Measurements from ENCODE around the gene MCHR1. TPM values are rescaled to one million over a fixed set of nuclear protein-coding genes. Genes with fewer than 3 reads are reported as not detected.

The MCHR1 gene
- 1.4 TPM for polyA plus RNA-seq (2013, experiment 1 of 2)
- 1.2 TPM for polyA plus RNA-seq (2013, experiment 2 of 2)

- Histone ChIP-seq H3K4ac (ENCODE audit: low read depth, low read length) (no peak within 1 kb of the TSS), H3K18ac (ENCODE audit: low read length) (peak within 1 kb of the TSS; percentile 7), H2BK15ac (replicated peaks; ENCODE audit: low read depth) (no peak within 1 kb of the TSS), H3K4me1 (ENCODE audit: control insufficient read depth, low read depth, low read length) (peaks cover 6% of the 10 kb centered on the region), H3K79me2 (ENCODE audit: control insufficient read depth, insufficient read depth, low read length) (no peaks in the 10 kb centered on the region), H3K23ac (ENCODE audit: low read length) (peak within 1 kb of the TSS; percentile 48), H2BK120ac (ENCODE audit: low read depth, low read length) (no peak within 1 kb of the TSS), H4K8ac (ENCODE audit: low read depth, low read length) (no peak within 1 kb of the TSS), H3K36me3 (ENCODE audit: control insufficient read depth, insufficient read depth, low read length) (no peaks in the 10 kb centered on the region), H3K4me2 (ENCODE audit: low read length) (no peak within 1 kb of the TSS), H3K56ac (ENCODE audit: low read length) (peak within 1 kb of the TSS; percentile 58), H3K9ac (ENCODE audit: low read length) (peak within 1 kb of the TSS; percentile 30), H3K4me3 (ENCODE audit: low read length) (no peak within 1 kb of the TSS), H4K5ac (ENCODE audit: low read length) (no peak within 1 kb of the TSS), H3K27ac (ENCODE audit: low read depth, low read length) (no peak within 1 kb of the TSS), H2BK5ac (ENCODE audit: low read length) (no peak within 1 kb of the TSS), H2AK5ac (ENCODE audit: low read length) (no peak within 1 kb of the TSS), H3K27me3 (ENCODE audit: insufficient read depth, low read length, poor library complexity) (no peaks in the 10 kb centered on the region), H3K79me1 (ENCODE audit: low read length) (no peaks in the 10 kb centered on the region)
- WGBS (ENCODE audit: extremely low coverage, insufficient coverage, low lambda C conversion rate) = no CpG with 5 or more reads among the region's 21 CpGs
- DNase-seq = no peak
These were observed at the start of gene MCHR1 for GRCh38 chr22:40679249-40679963. Gene MCHR1 (plus strand): TSS chr22:40679484. CDS start chr22:40679653, 169 bp downstream.

- Histone ChIP-seq H2BK120ac (ENCODE audit: low read depth, low read length) (no peak overlapping the region), H2AK5ac (ENCODE audit: low read length) (no peak overlapping the region), H3K23ac (ENCODE audit: low read length) (no peak overlapping the region), H4K5ac (ENCODE audit: low read length) (no peak overlapping the region), H3K4me2 (ENCODE audit: low read length) (no peak overlapping the region), H2BK5ac (ENCODE audit: low read length) (no peak overlapping the region), H3K27me3 (ENCODE audit: insufficient read depth, low read length, poor library complexity) (no peaks in the 10 kb centered on the region), H4K8ac (ENCODE audit: low read depth, low read length) (no peak overlapping the region), H3K18ac (ENCODE audit: low read length) (no peak overlapping the region), H3K4me1 (ENCODE audit: control insufficient read depth, low read depth, low read length) (peaks cover 5% of the 10 kb centered on the region), H3K9ac (ENCODE audit: low read length) (no peak overlapping the region), H3K4ac (ENCODE audit: low read depth, low read length) (no peak overlapping the region), H3K79me2 (ENCODE audit: control insufficient read depth, insufficient read depth, low read length) (peaks cover 48% of the 10 kb centered on the region), H3K36me3 (ENCODE audit: control insufficient read depth, insufficient read depth, low read length) (no peaks in the 10 kb centered on the region), H3K56ac (ENCODE audit: low read length) (no peak overlapping the region), H3K4me3 (ENCODE audit: low read length) (no peak overlapping the region), H2BK15ac (replicated peaks; ENCODE audit: low read depth) (no peak overlapping the region), H3K79me1 (ENCODE audit: low read length) (peaks cover 16% of the 10 kb centered on the region), H3K27ac (ENCODE audit: low read depth, low read length) (no peak overlapping the region)
- WGBS (ENCODE audit: extremely low coverage, insufficient coverage, low lambda C conversion rate) = no CpG with 5 or more reads among the region's 2 CpGs
- DNase-seq = no peak
These were observed 47.4 kb upstream of the MCHR1 start for GRCh38 chr22:40631925-40632324.

- H3K23ac ChIP-seq (ENCODE audit: low read length) = no peak overlapping the region
- 100% methylated on average over 1 of the region's 3 CpGs for WGBS (ENCODE audit: extremely low coverage, insufficient coverage, low lambda C conversion rate)
These were observed 46.2 kb upstream of the MCHR1 start for GRCh38 chr22:40633036-40633435.

GRCh38 chr22:40634119-40634903 lies 45.0 kb upstream of the MCHR1 start:
- Histone ChIP-seq H2BK15ac (replicated peaks; ENCODE audit: low read depth) (no peak overlapping the region), H3K27me3 (ENCODE audit: insufficient read depth, low read length, poor library complexity) (no peaks in the 10 kb centered on the region), H4K5ac (ENCODE audit: low read length) (no peak overlapping the region), H3K4me3 (ENCODE audit: low read length) (no peak overlapping the region), H3K4me2 (ENCODE audit: low read length) (no peak overlapping the region), H3K79me1 (ENCODE audit: low read length) (peaks cover 13% of the 10 kb centered on the region), H2BK120ac (ENCODE audit: low read depth, low read length) (no peak overlapping the region), H3K18ac (ENCODE audit: low read length) (no peak overlapping the region), H3K79me2 (ENCODE audit: control insufficient read depth, insufficient read depth, low read length) (peaks cover 36% of the 10 kb centered on the region), H2AK5ac (ENCODE audit: low read length) (no peak overlapping the region), H2BK5ac (ENCODE audit: low read length) (no peak overlapping the region), H3K27ac (ENCODE audit: low read depth, low read length) (no peak overlapping the region), H4K8ac (ENCODE audit: low read depth, low read length) (no peak overlapping the region), H3K4me1 (ENCODE audit: control insufficient read depth, low read depth, low read length) (peaks cover 5% of the 10 kb centered on the region), H3K9ac (ENCODE audit: low read length) (no peak overlapping the region), H3K36me3 (ENCODE audit: control insufficient read depth, insufficient read depth, low read length) (no peaks in the 10 kb centered on the region), H3K56ac (ENCODE audit: low read length) (no peak overlapping the region), H3K23ac (ENCODE audit: low read length) (no peak overlapping the region), H3K4ac (ENCODE audit: low read depth, low read length) (no peak overlapping the region)
- WGBS (ENCODE audit: extremely low coverage, insufficient coverage, low lambda C conversion rate) = no CpG with 5 or more reads among the region's 11 CpGs
- DNase-seq = no peak

More at GRCh38 chr22:40633036-40633435, 46.2 kb upstream of the MCHR1 start:
- no peak overlapping the region for H3K27ac ChIP-seq (ENCODE audit: low read depth, low read length)
- H3K18ac ChIP-seq (ENCODE audit: low read length) = no peak overlapping the region
- no peak overlapping the region for H3K4ac ChIP-seq (ENCODE audit: low read depth, low read length)
- no peak overlapping the region for H2BK5ac ChIP-seq (ENCODE audit: low read length)
- H3K79me1 ChIP-seq (ENCODE audit: low read length) = peaks cover 13% of the 10 kb centered on the region
- peaks cover 5% of the 10 kb centered on the region for H3K4me1 ChIP-seq (ENCODE audit: control insufficient read depth, low read depth, low read length)
- no peaks in the 10 kb centered on the region for H3K36me3 ChIP-seq (ENCODE audit: control insufficient read depth, insufficient read depth, low read length)
- H3K4me2 ChIP-seq (ENCODE audit: low read length) = no peak overlapping the region
- H3K4me3 ChIP-seq (ENCODE audit: low read length) = no peak overlapping the region
- no peak overlapping the region for H3K56ac ChIP-seq (ENCODE audit: low read length)
- H4K8ac ChIP-seq (ENCODE audit: low read depth, low read length) = no peak overlapping the region
- peaks cover 40% of the 10 kb centered on the region for H3K79me2 ChIP-seq (ENCODE audit: control insufficient read depth, insufficient read depth, low read length)
- no peak overlapping the region for H4K5ac ChIP-seq (ENCODE audit: low read length)
- H2BK120ac ChIP-seq (ENCODE audit: low read depth, low read length) = no peak overlapping the region
- H2AK5ac ChIP-seq (ENCODE audit: low read length) = no peak overlapping the region
- H2BK15ac ChIP-seq (replicated peaks; ENCODE audit: low read depth) = no peak overlapping the region
- DNase-seq = no peak
- H3K9ac ChIP-seq (ENCODE audit: low read length) = no peak overlapping the region
- H3K27me3 ChIP-seq (ENCODE audit: insufficient read depth, low read length, poor library complexity) = no peaks in the 10 kb centered on the region

- H3K79me1 ChIP-seq (ENCODE audit: low read length) = peaks cover 13% of the 10 kb centered on the region
- peak overlapping the region; percentile 88 for H3K4me2 ChIP-seq (ENCODE audit: low read length)
- H2BK5ac ChIP-seq (ENCODE audit: low read length) = no peak overlapping the region
- H2BK120ac ChIP-seq (ENCODE audit: low read depth, low read length) = no peak overlapping the region
- peak overlapping the region; percentile 93 for H3K9ac ChIP-seq (ENCODE audit: low read length)
- peaks cover 5% of the 10 kb centered on the region for H3K4me1 ChIP-seq (ENCODE audit: control insufficient read depth, low read depth, low read length)
- H2AK5ac ChIP-seq (ENCODE audit: low read length) = no peak overlapping the region
- no peak overlapping the region for H4K8ac ChIP-seq (ENCODE audit: low read depth, low read length)
- no peak overlapping the region for H4K5ac ChIP-seq (ENCODE audit: low read length)
- no peak overlapping the region for H3K23ac ChIP-seq (ENCODE audit: low read length)
- DNase-seq = no peak
- no peaks in the 10 kb centered on the region for H3K27me3 ChIP-seq (ENCODE audit: insufficient read depth, low read length, poor library complexity)
- H3K18ac ChIP-seq (ENCODE audit: low read length) = no peak overlapping the region
- H3K36me3 ChIP-seq (ENCODE audit: control insufficient read depth, insufficient read depth, low read length) = no peaks in the 10 kb centered on the region
- H2BK15ac ChIP-seq (replicated peaks; ENCODE audit: low read depth) = no peak overlapping the region
- H3K4me3 ChIP-seq (ENCODE audit: low read length) = peak overlapping the region; percentile 91
- no CpG with 5 or more reads among the region's 21 CpGs for WGBS (ENCODE audit: extremely low coverage, insufficient coverage, low lambda C conversion rate)
- H3K27ac ChIP-seq (ENCODE audit: low read depth, low read length) = no peak overlapping the region
- H3K56ac ChIP-seq (ENCODE audit: low read length) = peak overlapping the region; percentile 99
- peaks cover 33% of the 10 kb centered on the region for H3K79me2 ChIP-seq (ENCODE audit: control insufficient read depth, insufficient read depth, low read length)
- no peak overlapping the region for H3K4ac ChIP-seq (ENCODE audit: low read depth, low read length)
These were observed 44.0 kb upstream of the MCHR1 start for GRCh38 chr22:40635043-40635939.
